Activated CD8-positive, alpha-beta T cell treated with anti-CD3 and anti-CD28 coated beads, Interleukin-2, amount 10 ng/mL, durations not matched to agents 7 days and 5 days (primary cell): Measurements from ENCODE around the gene RAB37. TPM values are rescaled to one million over a fixed set of nuclear protein-coding genes. Genes with fewer than 3 reads are reported as not detected.

Experiments used
- ATAC-seq: fragments of 150-1000 bp; cut with Tn5 transposase; one replicate; pipeline ENCODE4 v1.10.0; 2021; ENCODE audit warnings: moderate library complexity
- CTCF ChIA-PET: fragments of 350-600 bp; sonication (Branson Sonifier 250); formaldehyde crosslinking; loops from one replicate; lab custom pipeline; 2021; ENCODE audit warnings: antibody characterized with exemption; lab: Charles Lee
- POLR2A ChIA-PET: fragments of 350-600 bp; sonication (Branson Sonifier 250); formaldehyde crosslinking; loops from one replicate; lab custom pipeline; 2021; ENCODE audit warnings: antibody characterized with exemption; lab: Charles Lee
- DNase-seq: peaks from one replicate; pipeline ENCODE4 v3.0.0-alpha.2; 2020
- H3K27ac Mint-ChIP-seq: one replicate; pipeline ENCODE4 v1.8.0; 2021; ENCODE audit warnings: mild to moderate bottlenecking, mixed read lengths
- H3K27me3 Mint-ChIP-seq: one replicate; pipeline ENCODE4 v1.8.0; 2021; ENCODE audit warnings: low read depth, mixed read lengths
- H3K36me3 Mint-ChIP-seq: one replicate; pipeline ENCODE4 v1.8.0; 2021; ENCODE audit warnings: low read depth, mixed read lengths
- H3K4me1 Mint-ChIP-seq: one replicate; pipeline ENCODE4 v1.8.0; 2021; ENCODE audit warnings: low read depth, mixed read lengths
- H3K4me3 Mint-ChIP-seq: one replicate; pipeline ENCODE4 v1.8.0; 2021; ENCODE audit warnings: mild to moderate bottlenecking, mixed read lengths
- H3K9me3 Mint-ChIP-seq: one replicate; pipeline ENCODE4 v1.8.0; 2022; ENCODE audit warnings: mixed read lengths; ENCODE audit not compliant: insufficient read depth
- microRNA-seq: library from miRNA; unstranded; fragments of <30 nt; microRNA quantifications from one replicate; pipeline ENCODE4 v1.2.0, GENCODE V29; 2022
- total RNA-seq, 2 experiments: library from RNA; stranded (reverse); gene quantifications; one replicate each; pipeline ENCODE4 v1.2.3, GENCODE V29; 2021

RAB37 gene
- total RNA-seq, 2 experiments from 2014 or later, result 19.1 to 19.6 TPM

DNA sequence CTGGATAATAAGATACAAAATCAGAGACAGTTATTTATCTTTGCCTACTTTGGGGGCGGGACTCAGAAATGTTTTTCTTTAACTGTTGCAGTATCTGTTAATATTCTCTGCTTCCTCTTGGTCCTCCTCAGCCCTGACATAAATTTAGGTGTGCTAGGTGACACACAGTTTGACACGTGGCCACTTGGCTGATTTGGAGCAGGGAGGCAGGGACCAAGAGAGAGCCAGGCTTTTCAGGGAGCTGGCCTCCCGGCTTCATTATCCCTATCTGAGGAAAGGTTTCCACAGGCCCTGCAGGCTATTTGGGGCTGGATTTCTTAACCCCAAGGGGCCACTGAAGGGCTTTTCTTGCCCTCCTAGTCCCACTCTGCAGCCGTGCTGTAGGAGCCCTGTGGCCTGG, 59.2 kb downstream of the RAB37 start:
- no peak for DNase-seq
- Mint-ChIP-seq H3K4me3 (no peak overlapping the region), H3K27ac (no peak overlapping the region), H3K4me1 (peaks cover 21% of the 10 kb centered on the region), H3K9me3 (no peaks in the 10 kb centered on the region), H3K27me3 (no peaks in the 10 kb centered on the region), H3K36me3 (peaks cover 51% of the 10 kb centered on the region)
- CTCF ChIA-PET, result interaction anchor here (0.8 to 1.3 kb wide), 3 partner anchors 14 to 69 kb away, joined by 3 to 4 read pairs (median 3); no protein-coding TSS in a partner anchor
- POLR2A ChIA-PET, result interaction anchor here (0.8 kb wide), 1 partner anchor 9 kb away, joined by 3 read pairs; no protein-coding TSS in a partner anchor
- no peak for ATAC-seq

DNA sequence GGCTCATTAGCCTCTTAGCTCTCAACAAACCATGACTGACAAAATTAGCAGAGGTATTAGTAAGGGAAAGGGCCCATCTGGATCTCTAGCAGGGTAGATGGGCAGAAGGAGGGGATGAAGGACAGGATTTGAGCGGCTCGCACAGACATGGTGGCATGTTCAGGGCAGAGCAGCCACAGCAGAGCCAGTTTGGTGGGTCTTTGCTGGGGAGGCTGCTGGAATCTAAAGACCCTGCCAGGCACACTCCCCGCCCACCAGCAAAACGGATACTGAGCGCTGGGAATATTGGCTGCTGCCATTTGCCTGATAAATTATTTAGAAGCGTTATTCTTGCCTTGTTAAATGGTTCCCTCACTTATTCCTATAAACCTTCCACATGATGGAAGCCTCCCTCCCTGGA, 59.8 kb downstream of the RAB37 start:
- ATAC-seq (no peak), DNase-seq (no peak)
- H3K9me3 Mint-ChIP-seq, result no peaks in the 10 kb centered on the region
- peak overlapping the region; percentile 16 for H3K27ac Mint-ChIP-seq
- no peak overlapping the region for H3K4me3 Mint-ChIP-seq
- no peaks in the 10 kb centered on the region for H3K27me3 Mint-ChIP-seq
- ChIA-PET POLR2A (interaction anchor here (0.6 to 0.8 kb wide), 2 partner anchors 8 to 69 kb away, joined by 3 read pairs; no protein-coding TSS in a partner anchor), CTCF (interaction anchor here (1.0 kb wide), 1 partner anchor 69 kb away, joined by 3 read pairs; no protein-coding TSS in a partner anchor)
- peaks cover 16% of the 10 kb centered on the region for H3K4me1 Mint-ChIP-seq
- H3K36me3 Mint-ChIP-seq, result peaks cover 50% of the 10 kb centered on the region

Small RNA genes lying within 50 kb of the gene (microRNA-seq; reads per million reads assigned to microRNA genes)
- 114 reads per million, percentile 62 among the genes with 10 or more reads in this experiment for gene MIR3615

Other genes starting within 250 kb of the RAB37 start
- not detected for gene CD300LB, start 205.8 kb upstream of the RAB37 start, total RNA-seq
- under 1 TPM; 0.47 to 0.57 TPM for gene CD300C, start 191.1 kb upstream of the RAB37 start, total RNA-seq
- not detected for gene CD300H, start 169.7 kb upstream of the RAB37 start, total RNA-seq
- not detected for gene CD300LD, start 145.0 kb upstream of the RAB37 start, total RNA-seq
- gene CD300E, start 113.5 kb upstream of the RAB37 start, total RNA-seq, result not detected
- gene CD300LF, start 24.3 kb upstream of the RAB37 start, total RNA-seq, result not detected
- gene NHERF1, start 11.4 kb downstream of the RAB37 start, total RNA-seq, result 100 to 1,000 TPM; 286 to 296 TPM
- gene NAT9, start 39.1 kb downstream of the RAB37 start, total RNA-seq, result 10 to 100 TPM; 28.3 to 30.7 TPM
- gene GRIN2C, start 122.6 kb downstream of the RAB37 start, total RNA-seq, result under 1 TPM; 0.18 to 0.21 TPM
- gene FDXR, start 135.7 kb downstream of the RAB37 start, total RNA-seq, result 10 to 100 TPM; 29.5 to 35.5 TPM
- gene FADS6, start 156.4 kb downstream of the RAB37 start, total RNA-seq, result not detected
- not detected for gene USH1G, start 186.0 kb downstream of the RAB37 start, total RNA-seq
- not detected for gene OTOP2, start 187.0 kb downstream of the RAB37 start, total RNA-seq
- gene OTOP3, start 198.6 kb downstream of the RAB37 start, total RNA-seq, result not detected
- under 1 TPM; 0.18 to 0.55 TPM for gene HID1, start 235.5 kb downstream of the RAB37 start, total RNA-seq